Epidermal melanocyte (primary cell): Measurements from ENCODE around the gene KCNK3.
"Not testable (repeated sequence)": the region's sequence is repeated elsewhere in the genome, so short reads cannot be mapped to it uniquely, and the experiment has no call there.

Source experiments
- DNase-seq: peaks from one replicate; pipeline ENCODE4 v3.0.0; 2011; ENCODE audit warnings: low spot score; ENCODE audit not compliant: insufficient read length

KCNK3 gene

DNA sequence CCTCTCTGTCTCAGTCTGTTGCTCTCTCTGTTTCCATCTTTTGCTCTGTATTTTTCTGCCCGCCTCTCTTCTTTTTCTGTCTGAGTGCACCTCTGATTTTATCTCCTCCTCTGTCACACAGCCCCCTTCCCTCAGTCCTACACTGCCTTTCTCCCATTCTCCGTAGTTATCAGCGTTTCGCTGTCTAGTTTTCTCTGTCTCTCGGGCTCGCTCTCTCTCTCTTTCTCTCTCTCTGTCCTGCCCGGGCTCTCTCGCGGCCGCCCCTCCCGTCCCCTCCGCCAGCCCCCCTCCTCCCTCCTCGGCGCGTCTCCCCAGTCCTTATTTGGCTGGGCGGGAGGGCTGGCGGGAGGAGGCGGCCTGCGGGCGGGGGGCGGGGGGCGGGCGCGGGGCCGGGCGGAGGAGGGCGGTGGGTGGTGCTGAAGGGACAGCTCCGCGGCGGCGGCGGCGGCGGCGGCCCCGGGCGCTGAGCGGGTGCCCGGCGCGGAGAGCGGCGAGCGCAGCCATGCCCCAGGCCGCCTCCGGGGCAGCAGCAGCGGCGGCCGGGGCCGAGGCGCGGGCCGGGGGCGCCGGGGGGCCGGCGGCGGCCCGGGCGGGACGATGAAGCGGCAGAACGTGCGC, at the start of gene KCNK3:
Gene KCNK3, plus strand, starts transcription at position 444 of the 618 bp plus-strand sequence. Its CDS starts 154 bp downstream, at position 598.
- DNase-seq = peak; percentile 43

DNA sequence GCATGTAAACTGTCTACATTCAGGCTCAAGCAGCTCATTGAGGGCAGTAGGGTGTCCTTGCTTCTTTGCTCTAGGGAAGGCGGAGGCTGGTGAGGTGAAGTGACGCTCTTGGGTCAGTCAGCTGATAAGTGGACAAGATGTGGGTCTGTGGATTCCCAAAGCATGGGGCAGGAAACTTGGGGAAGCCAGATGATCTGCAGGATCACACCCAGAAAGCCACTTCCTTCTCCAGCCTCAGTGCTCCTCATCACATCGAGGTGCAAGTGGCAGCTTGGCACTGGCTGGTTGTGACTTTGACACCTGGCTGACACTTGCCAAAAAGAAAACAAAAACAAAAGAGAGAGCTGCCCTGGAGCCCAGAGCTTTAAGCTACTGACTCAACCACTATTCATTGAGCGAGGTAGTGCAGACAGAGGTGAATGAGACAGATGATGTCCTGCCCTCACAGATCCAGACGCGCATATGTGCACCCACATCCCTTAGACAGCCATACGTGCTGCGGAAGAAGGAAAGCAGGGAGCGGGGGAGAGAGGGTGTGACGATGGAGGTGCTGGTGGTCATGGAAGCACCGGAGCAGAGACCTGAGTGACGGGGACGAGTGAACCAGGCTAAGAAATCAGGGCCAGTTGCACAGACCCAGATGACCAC, 48.2 kb upstream of the KCNK3 start:
- no peak for DNase-seq

- no peak for DNase-seq
Observed at GRCh38 chr2:26645762-26646161, 46.8 kb upstream of the KCNK3 start.

DNA sequence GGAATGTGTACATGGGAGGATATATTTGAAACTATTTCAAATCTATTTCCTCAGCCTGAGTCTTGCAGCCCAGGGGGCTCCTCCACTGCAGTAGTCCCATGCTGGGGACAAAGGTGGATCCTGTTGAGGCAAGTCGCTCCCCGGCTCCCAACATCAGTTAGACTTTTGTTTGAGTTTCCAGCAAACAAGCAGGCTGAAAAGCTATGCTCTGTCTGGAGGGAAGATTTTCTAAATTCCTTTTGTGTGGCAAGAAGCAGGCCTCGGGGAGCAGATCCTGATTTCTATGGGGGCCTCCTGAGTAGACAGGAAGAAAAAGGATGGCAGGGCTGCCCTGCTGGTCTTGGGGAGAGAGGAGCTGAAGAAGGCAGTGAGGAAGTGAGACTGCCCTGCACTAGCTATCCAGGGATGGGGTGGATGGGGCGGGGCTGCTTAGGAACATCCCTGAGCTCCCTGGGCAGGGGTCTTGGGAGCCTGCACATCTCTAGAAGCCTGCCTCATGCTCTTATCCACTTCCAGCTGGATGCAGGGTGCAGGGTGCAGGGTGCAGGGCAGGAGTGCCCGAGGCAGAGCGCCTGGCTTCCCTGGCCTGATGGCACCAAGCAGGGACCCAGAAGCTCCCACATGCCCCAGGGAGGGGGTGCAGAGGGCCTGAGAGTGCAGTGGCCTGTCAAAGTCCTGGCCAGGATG, 45.4 kb upstream of the KCNK3 start:
- DNase-seq = no peak

GRCh38 chr2:26647981-26648380, 44.5 kb upstream of the KCNK3 start:
- no peak for DNase-seq

DNA sequence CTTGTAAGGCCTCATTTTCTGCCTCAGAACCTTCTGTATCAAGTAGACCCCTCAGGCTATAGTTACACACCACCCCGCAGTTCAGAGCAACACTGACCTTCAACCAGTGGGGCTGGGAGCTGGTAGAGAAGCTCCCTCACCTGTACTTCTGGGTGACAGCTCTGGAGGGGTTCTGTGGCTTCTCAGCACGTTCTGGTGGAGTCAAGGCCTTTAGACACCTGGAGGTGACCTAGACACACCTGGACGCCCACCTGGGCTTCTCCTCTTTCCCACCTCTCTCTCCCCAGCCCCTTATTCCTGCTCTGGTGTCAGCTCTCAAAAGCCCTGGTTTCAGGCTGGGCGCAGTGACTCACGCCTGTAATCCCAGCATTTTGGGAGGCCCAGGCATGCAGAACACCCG, 44.0 kb upstream of the KCNK3 start:
- no peak for DNase-seq

DNA sequence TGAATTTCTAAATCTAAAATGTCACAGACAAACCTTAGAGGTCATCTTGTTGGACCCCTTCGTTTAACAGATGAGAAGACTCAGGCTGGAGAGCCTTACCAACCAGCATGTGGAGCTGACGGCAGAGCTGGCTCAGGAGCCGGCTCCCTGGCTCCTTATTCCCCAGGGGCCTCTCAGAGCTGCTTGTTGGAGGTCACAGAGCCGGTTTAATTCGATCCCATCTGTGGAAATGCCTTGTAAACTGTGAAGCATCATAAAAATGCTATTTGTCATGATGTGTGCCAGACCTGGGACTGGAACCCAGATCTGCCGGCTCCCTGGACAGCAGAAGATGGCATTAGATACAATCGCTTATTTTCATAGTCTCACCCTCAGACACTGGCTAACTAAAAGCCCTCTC, 43.2 kb upstream of the KCNK3 start:
- DNase-seq = no peak

GRCh38 chr2:26649992-26650712, 42.4 kb upstream of the KCNK3 start:
- no peak for DNase-seq

- DNase-seq = no peak
Observed at GRCh38 chr2:26650713-26651469, 41.6 kb upstream of the KCNK3 start.

GRCh38 chr2:26651470-26651771, 41.1 kb upstream of the KCNK3 start:
- no peak for DNase-seq

DNA sequence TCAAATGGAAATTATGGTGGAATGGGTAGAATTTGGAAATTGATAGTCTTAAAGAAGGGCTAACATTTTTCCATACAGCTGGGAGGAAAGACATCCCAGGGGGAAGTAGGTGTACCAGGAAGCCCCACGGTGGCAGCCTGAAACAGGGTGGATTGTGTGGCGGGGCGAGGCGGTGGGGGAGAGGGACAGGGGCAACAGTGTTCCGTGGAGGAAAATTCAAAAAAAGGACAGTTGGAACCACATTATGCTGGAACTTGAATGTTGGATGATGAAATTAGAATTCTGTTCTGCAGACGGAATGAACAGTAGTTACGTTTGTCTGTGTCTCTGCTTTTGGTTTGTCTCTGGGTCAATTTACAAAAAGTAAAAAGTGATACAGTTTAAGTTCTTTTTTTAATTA, 40.7 kb upstream of the KCNK3 start:
- DNase-seq = no peak

GRCh38 chr2:26652361-26653041, 40.0 kb upstream of the KCNK3 start:
- DNase-seq = peak; percentile 58

DNA sequence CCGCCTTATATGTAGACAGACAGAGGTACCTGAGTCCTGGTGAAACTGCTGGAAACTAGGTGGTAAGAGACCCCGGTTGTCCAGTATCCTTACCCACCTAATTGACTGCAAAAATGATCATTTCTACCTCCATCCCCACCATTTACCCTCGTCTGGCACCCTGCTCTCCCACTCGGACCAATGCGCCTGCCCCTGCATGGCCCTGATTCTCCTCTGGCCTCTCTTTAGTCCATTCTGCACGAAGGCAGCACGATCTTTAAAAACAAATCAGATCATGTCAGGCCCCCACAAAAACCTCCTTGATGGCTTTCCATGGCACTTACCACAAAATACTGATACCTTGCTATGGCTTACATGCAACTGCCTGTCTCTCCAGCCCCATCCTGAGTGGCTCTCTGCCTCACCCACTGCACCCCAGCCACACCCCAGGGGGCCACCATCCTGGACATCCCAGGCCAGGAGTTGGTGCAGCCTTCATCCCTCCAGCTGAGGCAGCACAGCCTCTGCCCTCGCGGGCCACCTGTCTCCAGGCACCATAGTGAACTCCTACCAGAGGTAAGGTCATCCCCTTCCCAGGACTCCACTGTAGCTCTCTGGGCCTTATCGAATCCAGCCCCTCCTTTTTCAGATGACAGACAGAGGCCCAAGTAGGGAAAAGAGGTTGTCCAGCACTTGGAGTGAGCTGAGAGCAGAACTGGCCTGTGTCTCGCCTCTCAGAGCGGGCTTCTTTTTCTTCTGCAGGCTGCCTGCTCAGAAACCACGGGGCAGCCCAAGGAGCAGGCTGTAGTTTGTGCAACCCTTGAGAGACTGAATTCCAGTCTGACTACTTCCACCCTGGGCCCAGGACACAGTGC, 39.1 kb upstream of the KCNK3 start:
- no peak for DNase-seq

- no peak for DNase-seq
Observed at GRCh38 chr2:26654061-26654340, 38.5 kb upstream of the KCNK3 start.

- not testable (repeated sequence) for DNase-seq
Observed at GRCh38 chr2:26655120-26655519, 37.4 kb upstream of the KCNK3 start.

GRCh38 chr2:26655611-26656195, 36.8 kb upstream of the KCNK3 start:
- DNase-seq = no peak

DNA sequence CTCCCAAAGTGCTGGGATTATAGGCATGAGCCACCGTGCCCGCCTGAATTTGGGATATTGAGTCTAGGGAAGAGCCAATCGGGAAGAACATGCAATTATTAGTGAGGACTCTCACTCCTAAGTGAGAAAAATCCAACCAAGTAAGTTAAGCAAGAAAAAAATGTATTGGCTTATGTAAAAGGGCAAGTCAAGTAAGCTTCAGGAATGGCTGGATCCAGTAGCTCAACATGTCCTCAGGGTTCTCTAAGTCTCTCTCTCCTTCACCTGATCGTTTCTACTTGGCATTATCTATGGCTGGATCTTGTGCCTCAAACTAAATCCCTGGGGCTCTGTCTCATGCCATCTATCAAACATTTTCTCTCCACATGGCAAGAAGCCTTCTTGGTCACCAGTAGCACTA, 35.3 kb upstream of the KCNK3 start:
- no peak for DNase-seq

DNA sequence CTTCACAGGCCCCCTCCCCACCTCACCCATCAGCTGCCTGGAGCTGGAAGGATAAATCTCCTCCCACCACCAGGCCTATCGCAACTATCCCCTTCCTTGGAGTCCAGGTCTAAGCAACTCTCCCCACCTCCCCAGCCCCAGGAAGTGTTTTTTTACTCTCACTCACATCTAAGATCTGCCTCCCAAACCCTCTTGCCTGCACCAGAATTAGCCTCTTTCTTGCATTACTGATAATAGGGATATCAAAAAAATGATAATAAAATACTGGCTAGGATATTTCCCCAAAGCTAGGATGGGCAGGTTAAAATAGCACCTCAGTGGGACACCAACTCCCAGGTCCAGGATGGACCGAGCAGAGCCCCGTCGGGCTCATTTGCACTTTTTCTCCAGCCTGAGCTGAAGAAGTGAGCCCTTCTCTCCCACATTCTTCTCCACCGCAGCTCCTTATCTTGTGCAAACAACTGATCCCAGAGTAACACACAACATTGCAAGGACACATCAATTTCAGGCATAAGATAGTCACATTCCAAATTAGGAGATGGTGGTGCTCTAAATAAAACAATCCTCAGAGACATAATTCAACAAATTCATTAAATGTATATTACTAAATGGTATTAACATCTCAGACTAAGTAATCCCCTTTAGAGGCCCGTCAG, 33.7 kb upstream of the KCNK3 start:
- no peak for DNase-seq

GRCh38 chr2:26660363-26660962, 32.1 kb upstream of the KCNK3 start:
- no peak for DNase-seq
